DOHH2 (cell line): ENCODE results near the gene CYP27A1.

Experiments
- H3F3A ChIP-seq: fragments of 200-600 bp; sonication (generic), shearing (Covaris generic); 2 replicates; pipeline ENCODE4 v1.6.0; 2016; ENCODE audit warnings: antibody characterized with exemption, mild to moderate bottlenecking; ENCODE audit not compliant: control insufficient read depth, insufficient read depth
- H3K27ac ChIP-seq: fragments of 200-600 bp; sonication (generic); 2 replicates; pipeline ENCODE4 v1.5.1; 2014; ENCODE audit warnings: low read depth, mild to moderate bottlenecking, low read length, moderate library complexity
- H3K27me3 ChIP-seq: fragments of 200-600 bp; sonication (generic); 2 replicates; pipeline ENCODE4 v1.6.1; 2014; ENCODE audit warnings: mild to moderate bottlenecking, low read length, mixed read lengths; ENCODE audit not compliant: control insufficient read depth
- H3K36me3 ChIP-seq: fragments of 200-600 bp; sonication (generic); 2 replicates; pipeline ENCODE4 v1.6.1; 2014; ENCODE audit warnings: mild to moderate bottlenecking, low read length, moderate library complexity, mixed read lengths; ENCODE audit not compliant: control insufficient read depth
- H3K4me1 ChIP-seq: fragments of 200-600 bp; sonication (generic); 2 replicates; pipeline ENCODE4 v1.6.1; 2014; ENCODE audit warnings: mild to moderate bottlenecking, low read length, mixed read lengths; ENCODE audit not compliant: control insufficient read depth
- H3K4me2 ChIP-seq: fragments of 200-600 bp; sonication (generic); 2 replicates; pipeline ENCODE4 v1.6.0; 2014; ENCODE audit warnings: mild to moderate bottlenecking, low read length, moderate library complexity
- H3K4me3 ChIP-seq: fragments of 200-600 bp; sonication (generic); 2 replicates; pipeline ENCODE4 v1.5.1; 2014; ENCODE audit warnings: mild to moderate bottlenecking, low read length, mixed read lengths
- H3K79me2 ChIP-seq: fragments of 200-600 bp; sonication (generic); 2 replicates; pipeline ENCODE4 v1.6.1; 2014; ENCODE audit warnings: mild to moderate bottlenecking, low read length, mixed read lengths; ENCODE audit not compliant: control insufficient read depth
- H3K9me2 ChIP-seq: fragments of 200-600 bp; sonication (generic); replicated peaks from 2 replicates; pipeline ENCODE4 v1.6.1; 2014; ENCODE audit warnings: mild to moderate bottlenecking, low read length, mixed read lengths; ENCODE audit not compliant: control insufficient read depth
- H3K9me3 ChIP-seq: fragments of 200-600 bp; sonication (generic); 2 replicates; pipeline ENCODE4 v1.6.1; 2014; ENCODE audit warnings: antibody characterized with exemption, low read length, mixed read lengths; ENCODE audit not compliant: control insufficient read depth, insufficient read depth
- H4K20me1 ChIP-seq: fragments of 200-600 bp; sonication (generic); 2 replicates; pipeline ENCODE4 v1.6.0; 2014; ENCODE audit warnings: low read depth, mild to moderate bottlenecking, antibody characterized with exemption, low read length, moderate library complexity; ENCODE audit not compliant: control insufficient read depth, insufficient read depth
- CTCF ChIP-seq: fragments of 200-600 bp; sonication (generic); IDR thresholded peaks from one replicate; pipeline ENCODE4 v1.5.1; 2014; ENCODE audit warnings: antibody characterized with exemption, mild to moderate bottlenecking, low read depth, low read length; ENCODE audit not compliant: poor library complexity, severe bottlenecking
- EZH2phosphoT487 ChIP-seq: fragments of 200-600 bp; sonication (generic); IDR thresholded peaks from 2 replicates; pipeline ENCODE4 v1.6.1; 2017; ENCODE audit warnings: borderline replicate concordance, mild to moderate bottlenecking, antibody characterized with exemption, low read length, moderate library complexity, mixed read lengths

The CYP27A1 gene

DNA sequence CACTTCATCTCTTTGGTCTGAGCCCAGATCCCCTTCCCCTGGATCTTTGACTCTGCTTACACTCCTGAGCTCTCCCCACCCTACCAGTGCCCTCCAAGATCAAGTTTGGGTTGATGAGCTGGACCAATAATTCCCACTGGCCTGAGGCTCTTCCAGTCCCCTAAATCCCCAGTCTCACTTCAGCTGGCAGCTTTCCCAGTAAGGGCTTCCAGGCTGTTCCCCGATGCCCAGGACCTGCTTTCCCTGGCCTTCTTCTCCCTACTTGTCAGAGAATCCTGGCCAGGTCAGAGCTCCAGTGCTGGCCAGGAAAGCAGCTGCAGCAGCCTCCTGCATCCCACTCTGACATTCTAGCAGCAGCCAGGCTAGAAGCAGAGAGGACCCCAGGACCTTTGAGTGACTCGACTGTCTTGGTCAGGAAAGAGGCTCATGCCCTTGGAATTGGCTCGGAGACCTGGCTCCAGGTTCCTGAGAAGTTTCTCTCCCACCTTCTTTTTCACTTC, 81.1 kb downstream of the CYP27A1 start:
- H3K27me3 ChIP-seq, result peaks cover 47% of the 10 kb centered on the region

More for the DNA sequence above, 81.1 kb downstream of the CYP27A1 start:
- Histone ChIP-seq H3K9me3 (no peaks in the 10 kb centered on the region), H3K9me2 (no peaks in the 10 kb centered on the region), H3F3A (no peaks in the 10 kb centered on the region), H3K36me3 (no peaks in the 10 kb centered on the region), H3K27ac (no peak overlapping the region), H3K4me2 (no peak overlapping the region), H3K79me2 (no peaks in the 10 kb centered on the region), H4K20me1 (no peaks in the 10 kb centered on the region), H3K4me3 (no peak overlapping the region), H3K4me1 (no peaks in the 10 kb centered on the region)
- TF ChIP-seq EZH2phosphoT487 (no peak), CTCF (no peak)
